Measurements from ENCODE around the gene BCR.

DNA sequence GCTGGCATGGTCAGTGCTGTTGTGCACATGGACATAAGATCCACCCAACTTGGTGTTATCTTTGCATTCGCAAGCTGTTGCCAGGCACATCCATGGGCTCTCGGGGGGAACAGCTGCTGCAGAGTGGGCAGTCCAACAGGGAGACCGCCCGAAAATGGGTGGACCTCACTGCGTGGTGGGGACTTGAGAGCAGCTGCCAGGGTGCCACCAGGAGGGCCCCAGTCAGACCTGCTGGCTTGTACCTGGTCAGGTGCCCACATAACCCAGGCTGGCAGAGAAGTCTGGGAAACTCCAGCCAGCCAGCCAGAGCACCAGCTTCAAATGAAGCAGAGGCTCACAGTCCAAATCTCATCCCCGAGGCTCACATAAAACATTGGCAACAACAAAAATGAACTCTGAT is 120.2 kb downstream of the BCR start:
- TF ChIP-seq POLR2A (IDR thresholded peaks at IDR 0.05; ENCODE audit: low read depth, low read length) (no peak), RAD21 (IDR thresholded peaks at IDR 0.05; ENCODE audit: low read length) (no peak), MXI1 (IDR thresholded peaks at IDR 0.05; ENCODE audit: borderline replicate concordance, low read depth, low read length) (no peak)
- TF ChIP-seq, protein P1, sequence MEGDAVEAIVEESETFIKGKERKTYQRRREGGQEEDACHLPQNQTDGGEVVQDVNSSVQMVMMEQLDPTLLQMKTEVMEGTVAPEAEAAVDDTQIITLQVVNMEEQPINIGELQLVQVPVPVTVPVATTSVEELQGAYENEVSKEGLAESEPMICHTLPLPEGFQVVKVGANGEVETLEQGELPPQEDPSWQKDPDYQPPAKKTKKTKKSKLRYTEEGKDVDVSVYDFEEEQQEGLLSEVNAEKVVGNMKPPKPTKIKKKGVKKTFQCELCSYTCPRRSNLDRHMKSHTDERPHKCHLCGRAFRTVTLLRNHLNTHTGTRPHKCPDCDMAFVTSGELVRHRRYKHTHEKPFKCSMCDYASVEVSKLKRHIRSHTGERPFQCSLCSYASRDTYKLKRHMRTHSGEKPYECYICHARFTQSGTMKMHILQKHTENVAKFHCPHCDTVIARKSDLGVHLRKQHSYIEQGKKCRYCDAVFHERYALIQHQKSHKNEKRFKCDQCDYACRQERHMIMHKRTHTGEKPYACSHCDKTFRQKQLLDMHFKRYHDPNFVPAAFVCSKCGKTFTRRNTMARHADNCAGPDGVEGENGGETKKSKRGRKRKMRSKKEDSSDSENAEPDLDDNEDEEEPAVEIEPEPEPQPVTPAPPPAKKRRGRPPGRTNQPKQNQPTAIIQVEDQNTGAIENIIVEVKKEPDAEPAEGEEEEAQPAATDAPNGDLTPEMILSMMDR (conservative IDR thresholded peaks at IDR 0.05; ENCODE audit: low read depth, low read length), result no peak

Measured in IMR-90 (cell line).